ENCODE data around the gene USP33.

USP33 gene

GRCh38 chr1:77783141-77783540 is 23.5 kb upstream of the USP33 start:
- Histone ChIP-seq H4K20me1 (ENCODE audit: low read depth, low read length) (no peaks in the 10 kb centered on the region), H3K79me2 (ENCODE audit: insufficient read depth, low read length) (peaks cover 40% of the 10 kb centered on the region), H3K4me3 (ENCODE audit: insufficient read depth, low read length, poor library complexity, severe bottlenecking) (no peak overlapping the region), H3K36me3 (ENCODE audit: low read length) (peaks cover 8% of the 10 kb centered on the region), H3K9ac (ENCODE audit: low read length) (no peak overlapping the region), H3K9me2 (replicated peaks; ENCODE audit: insufficient read depth, low read length) (no peaks in the 10 kb centered on the region), H3F3A (ENCODE audit: insufficient read depth) (peaks cover 15% of the 10 kb centered on the region), H3K27ac (ENCODE audit: low read depth, low read length) (peak overlapping the region; percentile 19; the same call in 1 of the 2 replicates), H3K9me3 (ENCODE audit: insufficient read depth, low read length) (no peaks in the 10 kb centered on the region), H2AFZ (ENCODE audit: low read depth, low read length, severe bottlenecking) (no peak overlapping the region), H3K4me2 (ENCODE audit: low read depth, low read length, poor library complexity, severe bottlenecking) (no peak overlapping the region), H3K27me3 (ENCODE audit: low read length) (no peaks in the 10 kb centered on the region)
- TF ChIP-seq, protein P1, sequence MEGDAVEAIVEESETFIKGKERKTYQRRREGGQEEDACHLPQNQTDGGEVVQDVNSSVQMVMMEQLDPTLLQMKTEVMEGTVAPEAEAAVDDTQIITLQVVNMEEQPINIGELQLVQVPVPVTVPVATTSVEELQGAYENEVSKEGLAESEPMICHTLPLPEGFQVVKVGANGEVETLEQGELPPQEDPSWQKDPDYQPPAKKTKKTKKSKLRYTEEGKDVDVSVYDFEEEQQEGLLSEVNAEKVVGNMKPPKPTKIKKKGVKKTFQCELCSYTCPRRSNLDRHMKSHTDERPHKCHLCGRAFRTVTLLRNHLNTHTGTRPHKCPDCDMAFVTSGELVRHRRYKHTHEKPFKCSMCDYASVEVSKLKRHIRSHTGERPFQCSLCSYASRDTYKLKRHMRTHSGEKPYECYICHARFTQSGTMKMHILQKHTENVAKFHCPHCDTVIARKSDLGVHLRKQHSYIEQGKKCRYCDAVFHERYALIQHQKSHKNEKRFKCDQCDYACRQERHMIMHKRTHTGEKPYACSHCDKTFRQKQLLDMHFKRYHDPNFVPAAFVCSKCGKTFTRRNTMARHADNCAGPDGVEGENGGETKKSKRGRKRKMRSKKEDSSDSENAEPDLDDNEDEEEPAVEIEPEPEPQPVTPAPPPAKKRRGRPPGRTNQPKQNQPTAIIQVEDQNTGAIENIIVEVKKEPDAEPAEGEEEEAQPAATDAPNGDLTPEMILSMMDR (IDR thresholded peaks at IDR 0.05; ENCODE audit: insufficient read depth, low read length, poor library complexity, severe bottlenecking) = no peak
- no peak for TF ChIP-seq EZH2phosphoT487 (conservative IDR thresholded peaks at IDR 0.05; ENCODE audit: low read length)

GRCh38 chr1:77781683-77782082 is 22.0 kb upstream of the USP33 start:
- Histone ChIP-seq H3K27me3 (ENCODE audit: low read length) (no peaks in the 10 kb centered on the region), H3K9me2 (replicated peaks; ENCODE audit: insufficient read depth, low read length) (no peaks in the 10 kb centered on the region), H4K20me1 (ENCODE audit: low read depth, low read length) (no peaks in the 10 kb centered on the region), H3K4me3 (ENCODE audit: insufficient read depth, low read length, poor library complexity, severe bottlenecking) (no peak overlapping the region), H3K9ac (ENCODE audit: low read length) (no peak overlapping the region), H3K36me3 (ENCODE audit: low read length) (peaks cover 8% of the 10 kb centered on the region), H2AFZ (ENCODE audit: low read depth, low read length, severe bottlenecking) (no peak overlapping the region), H3K79me2 (ENCODE audit: insufficient read depth, low read length) (peaks cover 40% of the 10 kb centered on the region), H3K4me2 (ENCODE audit: low read depth, low read length, poor library complexity, severe bottlenecking) (peak overlapping the region; percentile 96), H3K27ac (ENCODE audit: low read depth, low read length) (peak overlapping the region; percentile 18), H3K9me3 (ENCODE audit: insufficient read depth, low read length) (no peaks in the 10 kb centered on the region), H3F3A (ENCODE audit: insufficient read depth) (peaks cover 18% of the 10 kb centered on the region)
- no peak for TF ChIP-seq EZH2phosphoT487 (conservative IDR thresholded peaks at IDR 0.05; ENCODE audit: low read length)
- TF ChIP-seq, protein P1 (IDR thresholded peaks at IDR 0.05; ENCODE audit: insufficient read depth, low read length, poor library complexity, severe bottlenecking) = no peak

DNA sequence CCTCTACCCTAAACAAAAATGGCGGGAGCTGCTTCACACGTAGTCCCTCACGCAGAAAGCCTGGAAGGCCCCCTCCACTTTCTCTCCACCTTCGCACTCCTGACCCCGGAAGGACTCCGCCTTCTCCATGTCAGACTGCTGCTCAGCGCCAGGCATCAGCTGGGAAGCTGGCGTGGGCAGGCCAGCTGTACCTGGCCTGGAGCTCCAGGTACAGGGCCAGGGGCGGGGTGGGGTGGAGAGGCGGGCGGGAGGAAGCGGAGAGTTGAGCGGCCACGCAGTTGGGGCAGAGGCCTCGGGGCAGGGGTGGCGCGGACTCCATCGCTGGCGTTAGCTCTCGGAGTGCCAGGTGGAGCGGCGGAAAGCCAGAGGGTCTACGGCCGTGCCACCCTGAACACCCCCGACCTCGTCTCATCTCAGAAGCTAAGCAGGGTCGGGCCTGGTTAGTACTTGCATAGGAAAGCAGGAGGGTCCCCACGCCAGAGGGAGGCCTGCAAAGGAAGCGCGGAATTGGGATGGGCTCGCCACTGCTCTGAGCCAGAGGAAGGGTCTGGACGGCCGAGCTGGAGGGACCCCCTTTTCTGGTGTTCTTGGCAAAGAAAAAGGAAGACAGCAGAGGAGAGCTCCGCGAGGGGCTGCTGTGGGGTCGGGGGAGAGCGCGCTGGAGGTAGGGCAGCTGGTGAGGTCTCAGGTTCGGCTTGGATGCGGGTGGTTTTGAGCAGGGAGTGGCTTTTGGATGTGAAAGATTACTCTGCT is 20.1 kb upstream of the USP33 start, which contains the start of gene MIGA1:
Gene MIGA1 (plus strand): TSS at position 121 of the 753 bp plus-strand sequence. CDS start 3,604 bp downstream, outside the sequence.
- H3K4me2 ChIP-seq (ENCODE audit: low read depth, low read length, poor library complexity, severe bottlenecking) = peak within 1 kb of the TSS; percentile 96
- peak within 1 kb of the TSS; percentile 90 for H3K4me3 ChIP-seq (ENCODE audit: insufficient read depth, low read length, poor library complexity, severe bottlenecking)
- peaks cover 18% of the 10 kb centered on the region for H3F3A ChIP-seq (ENCODE audit: insufficient read depth)
- H3K27ac ChIP-seq (ENCODE audit: low read depth, low read length) = peak within 1 kb of the TSS; percentile 15; the same call in 1 of the 2 replicates
- TF ChIP-seq EZH2phosphoT487 (conservative IDR thresholded peaks at IDR 0.05; ENCODE audit: low read length) = no peak
- TF ChIP-seq, protein P1 (IDR thresholded peaks at IDR 0.05; ENCODE audit: insufficient read depth, low read length, poor library complexity, severe bottlenecking) = no peak
- H4K20me1 ChIP-seq (ENCODE audit: low read depth, low read length) = no peaks in the 10 kb centered on the region
- H3K9ac ChIP-seq (ENCODE audit: low read length) = peak within 1 kb of the TSS; percentile 76
- H3K9me3 ChIP-seq (ENCODE audit: insufficient read depth, low read length) = no peaks in the 10 kb centered on the region
- H3K27me3 ChIP-seq (ENCODE audit: low read length) = no peaks in the 10 kb centered on the region
- H3K79me2 ChIP-seq (ENCODE audit: insufficient read depth, low read length) = peaks cover 40% of the 10 kb centered on the region
- no peaks in the 10 kb centered on the region for H3K9me2 ChIP-seq (replicated peaks; ENCODE audit: insufficient read depth, low read length)
- peak within 1 kb of the TSS; percentile 55 for H2AFZ ChIP-seq (ENCODE audit: low read depth, low read length, severe bottlenecking)
- H3K36me3 ChIP-seq (ENCODE audit: low read length) = peaks cover 8% of the 10 kb centered on the region
